GM19239 (cell line): ENCODE results near the gene MEF2B.

ENCODE experiments used
- DNase-seq: peaks from one replicate; pipeline ENCODE4 v3.0.0; 2011; ENCODE audit warnings: low spot score; ENCODE audit not compliant: insufficient read length
- FAIRE-seq: peaks from 2 replicates; lab custom pipeline; 2011; peaks lifted over from hg19 to GRCh38; lab: Jason Lieb, UNC

Gene MEF2B

DNA sequence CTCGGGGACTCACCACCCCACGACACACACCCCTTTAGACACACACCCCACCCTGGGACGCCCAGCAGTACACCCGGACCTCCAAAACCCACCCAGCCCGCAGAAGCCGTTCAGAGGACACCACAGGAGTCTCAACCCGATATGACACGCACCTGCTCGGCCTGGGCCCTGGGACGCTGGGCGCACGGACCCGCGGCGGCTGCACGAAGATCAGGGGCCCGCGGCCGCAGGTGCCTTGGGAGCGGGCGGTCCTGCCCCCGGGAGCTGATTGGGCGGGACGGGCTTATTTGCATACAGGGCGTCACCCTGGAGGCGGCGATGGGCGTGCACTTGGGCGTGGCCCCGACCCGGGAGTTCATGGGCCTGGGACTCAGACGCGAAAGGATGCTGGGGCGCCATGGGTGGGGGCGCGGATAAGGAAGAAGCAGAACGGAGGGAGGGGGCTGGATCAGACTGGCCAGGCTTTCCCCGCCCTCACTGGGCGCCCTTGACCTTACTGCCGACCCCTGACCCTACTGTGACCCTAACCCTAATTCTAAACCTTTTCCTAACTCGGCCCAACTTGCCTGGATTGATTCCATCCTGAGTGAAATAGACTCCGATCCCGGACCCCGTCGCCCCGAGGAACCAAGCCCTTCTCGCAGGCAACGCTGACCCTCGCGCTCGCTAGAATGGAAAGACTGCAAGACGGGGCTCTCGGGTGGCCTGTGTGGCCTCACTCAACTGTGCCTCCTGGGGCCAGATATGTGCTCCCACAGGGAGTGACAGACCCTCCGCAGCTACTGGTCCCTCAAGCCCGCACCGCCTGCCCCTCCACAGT lies at the start of gene MEF2B:
Gene MEF2B, minus strand, starts transcription at position 211 of the 820 bp plus-strand sequence. CDS start 19,528 bp downstream, outside the sequence.
- DNase-seq, result peak; percentile 88
- peak; percentile 82 for FAIRE-seq

DNA sequence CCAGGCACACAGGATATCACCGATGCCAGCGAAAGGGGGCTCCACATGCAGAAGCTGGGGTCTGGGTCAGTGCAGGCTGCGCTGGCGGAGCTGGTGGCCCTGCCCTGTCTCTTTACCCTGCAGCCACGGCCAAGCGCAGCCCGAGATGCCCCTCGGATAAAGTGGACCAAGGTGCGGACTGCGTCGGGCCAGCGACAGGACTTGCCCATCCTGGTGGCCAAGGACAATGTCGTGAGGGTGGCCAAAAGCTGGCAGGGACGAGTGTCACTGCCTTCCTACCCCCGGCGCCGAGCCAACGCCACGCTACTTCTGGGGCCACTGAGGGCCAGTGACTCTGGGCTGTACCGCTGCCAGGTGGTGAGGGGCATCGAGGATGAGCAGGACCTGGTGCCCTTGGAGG lies 48.8 kb upstream of the MEF2B start:
- FAIRE-seq (no peak), DNase-seq (no peak)

DNA sequence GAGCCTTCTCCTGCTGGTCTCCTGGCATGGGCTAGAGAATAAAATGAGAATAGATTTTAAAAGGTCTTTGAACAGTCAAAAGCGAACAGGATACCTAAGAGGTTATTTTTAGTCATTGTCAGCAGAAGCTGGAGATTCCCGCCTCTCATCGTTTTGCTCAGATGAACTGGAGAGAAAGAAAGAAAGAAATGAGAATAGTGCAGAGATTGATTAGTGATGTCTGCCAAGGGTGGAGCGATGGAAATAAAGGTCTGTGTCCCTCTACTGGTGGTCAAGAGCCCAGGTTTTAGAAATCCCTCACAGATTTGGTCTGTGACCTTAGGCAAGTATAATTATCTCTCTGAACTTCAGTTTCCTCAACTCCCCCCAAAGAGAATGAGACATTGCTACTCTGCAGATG lies 47.0 kb upstream of the MEF2B start:
- DNase-seq (no peak), FAIRE-seq (no peak)

DNA sequence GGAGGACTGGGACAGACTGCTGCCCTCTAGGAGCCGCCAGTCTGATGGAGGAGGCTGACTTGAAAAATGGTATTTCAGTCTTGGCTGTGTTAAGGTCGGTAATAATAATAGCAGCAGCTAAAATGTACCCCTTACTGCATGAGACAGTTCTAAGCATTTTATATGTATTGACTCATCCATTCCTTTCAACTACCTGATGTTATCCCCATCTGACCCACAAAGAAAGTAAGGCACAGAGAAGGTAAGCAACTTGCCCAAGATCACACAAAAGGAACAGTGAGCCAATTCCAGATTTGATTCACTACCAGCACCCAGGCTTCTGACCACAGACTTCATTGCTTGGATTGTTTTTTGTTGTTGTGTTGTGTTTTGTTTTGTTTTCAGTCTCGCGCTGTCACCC lies 45.7 kb upstream of the MEF2B start:
- DNase-seq (no peak), FAIRE-seq (no peak)

DNA sequence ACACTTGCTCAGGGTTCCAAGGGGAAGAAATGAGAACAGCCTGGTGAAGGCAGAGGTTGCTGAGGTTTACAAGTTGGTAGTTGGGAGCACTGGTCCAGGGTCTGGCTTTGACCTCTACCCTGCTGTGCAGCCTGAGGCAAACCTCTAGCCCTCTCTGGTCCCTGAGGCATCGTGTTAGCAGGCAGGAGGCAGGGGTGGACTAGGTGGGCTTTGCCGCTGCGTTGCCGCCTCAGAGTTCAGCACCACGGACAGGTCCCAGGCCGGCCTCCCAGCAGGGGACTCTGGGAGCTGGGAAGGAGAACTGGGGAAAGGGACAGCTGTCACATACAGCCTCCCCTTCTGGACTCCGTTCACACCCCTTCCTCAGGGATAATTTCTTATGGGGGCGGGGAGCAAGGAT lies 44.8 kb upstream of the MEF2B start:
- FAIRE-seq (no peak), DNase-seq (no peak)

DNA sequence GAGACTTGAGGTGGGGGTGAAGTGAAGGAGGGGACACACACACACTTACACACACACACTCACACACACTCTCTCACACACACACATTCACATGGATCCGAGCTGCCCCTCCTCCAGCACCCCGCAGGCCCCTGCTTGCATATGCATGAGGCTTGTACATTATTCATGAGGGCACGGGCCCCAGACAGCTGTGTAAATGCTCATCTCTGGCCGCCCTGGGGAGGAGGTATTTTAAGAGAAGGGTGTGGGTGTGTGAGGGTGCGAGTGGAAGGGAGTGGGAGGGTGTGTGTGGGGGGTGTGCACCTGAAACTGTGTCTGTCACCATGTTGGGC lies 44.1 kb upstream of the MEF2B start:
- FAIRE-seq (no peak), DNase-seq (no peak)

DNA sequence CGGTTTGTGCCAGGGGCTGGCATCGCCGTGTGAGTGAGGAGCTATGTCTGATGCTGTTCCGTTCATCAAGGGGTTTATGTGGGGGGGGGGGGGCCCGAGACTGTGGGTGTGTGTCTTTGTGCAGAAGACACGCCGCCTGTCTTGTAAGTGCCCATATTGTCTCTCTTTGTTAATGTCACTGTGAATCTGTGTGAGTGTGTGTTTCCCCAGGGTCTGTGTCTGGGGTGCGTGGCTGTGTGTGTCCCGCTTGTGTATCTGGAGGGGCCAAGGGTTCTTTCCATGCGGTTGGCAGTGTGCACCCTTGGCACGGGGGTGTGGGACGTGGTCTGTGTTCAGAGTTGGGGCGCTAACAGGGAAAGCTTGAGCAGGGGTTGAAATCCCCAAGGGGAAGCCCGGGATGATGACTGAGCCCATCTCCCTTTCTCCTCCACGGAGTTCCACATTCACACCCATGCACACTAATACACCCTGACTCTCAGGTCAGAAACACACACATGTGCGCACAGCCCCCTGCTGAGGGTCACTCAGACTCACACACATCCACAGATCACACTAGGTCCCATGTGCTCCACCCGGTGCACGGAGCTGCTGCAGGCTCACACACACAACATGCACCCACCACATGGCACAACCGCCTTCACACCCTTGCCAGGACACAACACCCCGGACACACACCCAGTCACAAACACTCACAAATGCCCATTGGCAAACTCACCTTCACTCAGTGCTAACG lies 43.5 kb upstream of the MEF2B start:
- DNase-seq, result no peak
- FAIRE-seq, result no peak

DNA sequence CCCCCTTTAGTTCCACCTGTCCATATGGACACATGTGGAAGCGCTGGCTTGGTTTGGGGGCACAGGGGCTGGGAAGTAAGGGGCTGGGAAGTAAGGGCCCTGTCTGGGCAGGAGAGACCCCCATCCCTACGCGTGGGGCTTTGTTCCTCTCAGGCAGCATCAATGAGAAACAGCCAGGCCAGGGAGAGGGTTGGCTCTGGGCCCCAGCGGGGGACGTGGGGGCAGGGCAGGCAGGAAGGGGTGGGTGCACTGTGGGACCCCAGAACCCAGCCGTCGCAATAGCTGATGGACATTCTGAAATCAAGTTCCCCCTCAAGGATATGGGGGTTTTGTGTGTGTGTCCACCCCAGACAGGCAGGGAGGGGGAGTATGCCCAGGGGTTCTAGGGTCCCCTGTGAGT lies 42.9 kb upstream of the MEF2B start:
- FAIRE-seq (no peak), DNase-seq (no peak)

DNA sequence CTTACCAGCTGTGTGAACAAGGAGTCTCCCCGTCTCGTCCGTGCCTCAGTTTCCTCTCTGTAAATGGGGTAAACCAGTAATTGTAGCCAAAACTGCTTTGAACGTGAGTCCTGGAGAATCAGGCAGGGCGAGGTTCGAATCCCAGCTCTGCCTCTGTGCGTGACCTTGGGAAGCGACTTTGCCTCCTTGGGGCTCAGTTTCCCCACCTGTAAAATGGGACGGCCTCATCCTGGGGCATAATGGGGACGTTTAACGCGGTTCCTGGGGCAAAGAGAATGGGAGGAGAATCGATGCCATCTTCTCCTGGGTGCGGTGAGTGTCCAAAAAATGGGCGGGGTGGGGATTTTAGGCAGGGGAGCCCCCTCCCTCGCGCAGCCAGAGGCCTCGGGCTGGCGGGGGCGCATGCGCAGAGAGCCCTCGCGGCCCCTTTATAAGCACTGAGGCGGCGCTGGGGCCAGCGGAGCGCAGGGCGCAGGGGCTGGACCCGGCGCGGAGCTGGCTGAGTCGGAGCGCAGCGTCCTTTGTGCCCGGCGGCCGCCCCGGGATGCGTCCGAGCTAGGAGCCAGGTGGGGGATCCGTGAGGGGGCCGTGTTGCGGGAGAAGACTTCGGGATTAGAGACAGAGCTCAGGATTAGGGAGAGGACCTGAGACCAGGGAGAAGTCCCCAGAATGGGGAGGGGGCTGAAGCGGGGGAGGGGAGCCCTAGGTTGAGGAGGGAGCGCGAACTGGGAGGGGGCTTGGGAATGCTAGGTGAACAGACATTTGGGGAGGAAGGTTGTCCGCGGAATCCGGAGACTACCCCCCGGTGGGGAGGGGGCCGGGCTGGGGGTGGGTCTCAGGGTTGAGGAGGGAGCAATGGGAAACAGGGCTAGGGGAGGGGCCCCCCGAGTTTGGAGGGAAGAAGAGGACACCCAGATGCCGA lies 41.7 kb upstream of the MEF2B start, which contains the start of gene NCAN:
Gene NCAN, plus strand, starts transcription at position 460 of the 922 bp plus-strand sequence. CDS start 4,996 bp downstream, outside the sequence.
- no peak for FAIRE-seq
- DNase-seq, result no peak

DNA sequence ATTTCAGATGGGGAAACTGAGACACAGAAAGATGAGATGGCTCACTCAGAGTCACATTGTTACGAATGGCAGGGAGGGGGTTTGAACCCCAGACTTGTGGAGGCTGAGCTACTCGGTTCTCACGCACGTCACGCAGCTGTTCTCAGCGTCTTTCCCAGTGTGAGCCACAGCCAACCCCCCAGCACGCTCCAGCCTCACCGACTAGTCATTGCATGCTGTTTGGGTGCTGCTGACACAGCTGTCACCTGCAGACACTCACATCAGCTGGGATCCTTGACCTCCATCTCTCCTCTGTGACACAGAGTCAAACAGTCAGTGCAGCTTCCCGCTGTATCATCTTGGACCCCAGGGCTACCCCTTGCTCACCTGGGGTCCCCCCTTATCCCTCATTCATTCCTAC lies 39.3 kb upstream of the MEF2B start:
- DNase-seq, result no peak
- FAIRE-seq, result no peak

DNA sequence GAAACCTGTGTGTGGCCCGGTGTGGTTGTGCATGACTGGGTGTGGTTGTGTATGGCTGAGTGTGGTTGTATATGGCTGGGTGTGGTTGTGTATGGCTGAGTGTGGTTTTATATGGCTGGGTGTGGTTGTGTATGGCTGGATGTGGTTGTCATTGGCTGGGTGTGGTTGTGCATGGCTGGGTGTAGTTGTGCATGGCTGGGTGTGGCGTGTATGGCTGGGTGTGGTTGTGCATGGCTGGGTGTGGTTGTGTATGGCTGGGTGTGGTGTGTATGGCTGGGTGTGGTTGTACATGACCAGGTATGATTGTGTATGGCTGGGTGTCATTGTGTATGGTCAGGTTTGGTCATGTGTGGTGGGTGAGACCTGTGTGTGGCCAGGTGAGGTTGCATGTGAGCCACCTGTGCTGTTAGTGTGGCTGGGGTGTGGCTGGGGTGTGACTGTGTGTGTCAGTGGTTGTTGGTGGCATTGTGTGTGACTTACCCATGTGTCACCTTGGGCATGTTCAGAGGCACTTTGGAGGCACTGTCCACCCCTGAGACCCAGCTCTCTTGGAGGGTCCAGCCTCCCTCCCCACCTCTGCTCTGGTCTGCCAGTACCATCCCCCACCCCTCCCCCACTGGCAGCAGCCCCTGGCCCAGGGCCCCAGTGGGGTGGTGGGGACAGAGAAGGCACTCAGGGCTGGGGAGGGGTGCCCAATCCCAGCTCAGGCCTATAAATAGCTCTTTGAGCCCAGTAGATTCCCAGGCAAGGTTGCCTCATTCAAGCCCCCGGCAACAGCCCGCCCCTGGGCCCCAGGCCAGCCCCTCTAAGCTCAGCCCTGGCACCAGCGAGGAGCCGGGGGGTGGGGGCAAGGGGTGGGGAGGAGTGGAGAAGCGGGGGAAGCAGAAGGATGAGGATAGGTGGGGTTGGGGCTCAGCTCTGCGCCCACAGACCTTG lies 37.8 kb upstream of the MEF2B start:
- no peak for FAIRE-seq

DNA sequence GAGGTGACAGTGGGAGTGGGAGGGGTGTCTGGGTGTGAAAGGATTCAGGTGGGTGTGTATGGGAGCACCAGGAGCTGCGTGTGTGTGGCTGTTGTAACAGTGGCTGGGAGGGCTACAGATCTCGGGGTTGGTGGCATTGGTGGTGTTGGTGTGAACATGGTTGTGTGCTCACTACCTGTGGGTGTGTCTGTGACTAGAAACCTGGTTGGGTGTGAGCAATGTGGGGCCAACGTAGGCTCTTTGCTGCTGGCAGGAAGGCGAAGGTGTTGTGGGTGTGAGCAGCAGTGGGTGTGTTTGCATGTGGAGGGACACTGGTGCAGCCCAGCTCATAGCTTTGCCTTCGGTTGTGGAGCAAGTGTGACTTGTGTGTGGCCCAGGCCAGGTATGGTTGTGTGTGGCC lies 36.9 kb upstream of the MEF2B start:
- DNase-seq, result no peak
- no peak for FAIRE-seq

More for the DNA sequence above, 37.8 kb upstream of the MEF2B start:
- no peak for DNase-seq

DNA sequence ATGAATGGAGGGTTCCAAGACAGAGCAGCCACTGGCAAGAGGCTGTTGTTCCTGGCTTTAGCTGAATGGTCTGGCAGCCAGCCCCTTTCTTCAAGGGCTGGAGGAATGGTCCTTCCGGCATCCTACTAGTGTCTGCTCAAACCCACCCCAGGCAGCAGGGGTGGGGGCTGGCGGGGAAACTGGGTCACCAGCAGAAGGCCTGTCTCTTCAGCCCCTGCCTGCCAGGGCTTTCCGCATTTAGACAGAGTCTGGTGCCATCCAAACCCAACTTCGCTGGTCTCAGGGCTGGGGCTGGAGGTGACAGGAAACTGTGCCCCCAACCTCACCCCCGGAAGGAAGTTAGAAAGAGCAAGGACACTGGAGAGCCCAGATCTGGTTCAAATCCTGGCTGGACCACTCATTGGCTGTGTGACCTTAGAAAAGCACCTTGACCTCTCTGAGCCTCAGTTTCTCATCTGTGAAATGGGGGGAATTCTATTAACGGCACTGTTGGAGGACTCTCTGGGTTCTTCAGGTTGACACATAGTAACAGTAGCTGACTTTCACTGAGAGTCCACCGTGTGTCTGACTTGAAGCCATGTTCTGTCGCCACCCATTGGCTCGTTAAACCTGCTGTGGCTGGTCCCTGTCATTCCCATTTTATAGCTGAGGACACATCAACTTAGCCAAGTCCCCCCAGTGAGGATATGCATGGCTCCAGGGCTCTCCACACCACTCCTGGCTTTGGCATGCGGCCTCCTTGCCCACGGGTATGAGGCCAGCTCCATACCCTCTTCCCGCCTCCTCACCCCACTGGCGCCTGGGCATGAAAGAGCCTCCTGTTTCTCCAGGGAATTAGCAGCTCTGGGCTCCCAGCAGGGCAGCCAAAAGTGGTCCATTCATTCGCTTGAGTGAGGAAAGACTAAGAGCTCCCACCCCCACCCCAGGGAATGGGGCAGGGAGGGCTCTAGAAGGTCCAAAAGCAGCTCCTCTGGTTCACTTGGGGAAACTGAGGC lies 35.6 kb upstream of the MEF2B start:
- DNase-seq (no peak), FAIRE-seq (no peak)

DNA sequence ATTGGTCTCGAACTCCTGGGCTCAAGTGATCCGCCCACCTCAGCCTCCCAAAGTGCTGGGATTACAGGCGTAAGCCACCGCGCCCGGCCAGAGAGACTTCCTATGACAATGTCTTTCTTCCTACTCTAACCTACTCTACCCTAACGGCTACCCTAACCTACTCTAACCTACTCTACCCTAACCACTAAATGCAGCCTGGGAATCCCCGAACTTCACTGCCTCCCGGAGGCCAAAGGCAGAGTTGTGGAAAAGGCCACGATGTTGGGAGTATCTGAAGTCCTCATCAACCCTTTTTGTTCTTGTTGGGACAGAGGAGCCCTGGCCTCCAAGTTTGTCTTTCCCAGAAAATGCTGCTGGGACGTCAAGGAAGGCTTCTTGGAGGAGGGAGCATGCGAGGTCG lies 34.1 kb upstream of the MEF2B start:
- no peak for FAIRE-seq
- no peak for DNase-seq

DNA sequence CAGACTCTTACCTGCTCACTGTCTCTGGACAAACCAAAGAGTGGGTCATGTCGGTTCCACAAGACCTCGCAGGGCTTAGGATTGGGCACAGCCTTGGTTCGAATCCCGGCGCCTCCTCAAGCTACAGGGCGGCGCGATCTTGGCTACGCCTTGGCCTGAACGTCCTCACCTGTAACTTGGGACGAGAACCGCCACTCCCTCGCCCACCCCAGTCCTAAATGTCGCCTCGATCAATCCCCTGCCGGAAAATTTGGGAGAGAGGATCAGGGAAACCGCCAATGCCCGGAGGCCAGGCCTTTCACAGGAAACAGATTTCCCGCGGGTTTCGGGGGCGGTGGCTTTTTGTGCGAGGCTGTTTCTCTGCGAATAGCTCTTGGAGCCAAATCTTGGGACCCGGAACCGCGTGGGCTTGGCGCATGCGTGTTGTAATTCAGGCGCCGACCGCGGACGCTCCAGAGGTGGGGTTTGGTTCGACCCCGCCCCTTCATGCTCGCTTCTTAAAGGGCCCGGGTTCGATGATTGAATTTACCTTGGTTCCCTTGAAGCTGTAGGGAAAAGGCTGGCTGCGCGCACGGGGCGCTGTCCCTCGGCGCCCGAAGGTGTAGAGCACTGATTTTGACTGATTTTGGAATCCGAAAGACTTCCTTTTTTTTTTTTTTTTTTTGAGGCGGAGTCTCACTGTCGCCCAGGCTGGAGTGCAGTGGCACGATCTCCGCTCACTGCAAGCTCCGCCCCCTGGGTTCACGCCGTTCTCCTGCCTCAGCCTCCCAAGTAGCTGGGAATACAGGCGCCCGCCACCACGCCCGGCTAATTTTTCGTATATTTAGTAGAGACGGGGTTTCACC lies 33.2 kb upstream of the MEF2B start, which contains the start of gene NR2C2AP:
Gene NR2C2AP, minus strand, starts transcription at position 403 of the 845 bp plus-strand sequence. Its CDS starts 354 bp downstream, at position 49.
- DNase-seq (peak; percentile 99), FAIRE-seq (peak; percentile 99)

DNA sequence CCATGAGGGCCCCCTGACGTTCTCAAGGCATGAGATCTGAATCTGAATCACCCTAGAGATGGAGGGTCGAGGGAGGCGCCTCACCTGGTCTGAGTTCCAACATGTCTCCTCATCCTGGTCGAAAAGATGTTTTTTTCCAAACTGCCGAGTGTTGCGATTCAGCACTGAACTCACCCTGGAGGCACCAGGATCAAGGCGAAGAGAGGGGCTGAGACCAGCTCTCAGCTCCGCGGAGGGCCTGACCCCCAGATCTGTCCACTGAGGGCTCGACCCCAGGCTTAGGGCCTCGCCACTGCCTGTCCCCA lies 32.6 kb upstream of the MEF2B start:
- DNase-seq (no peak), FAIRE-seq (no peak)
